K562 (cell line): Measurements from ENCODE around the gene ARL11. TPM values are rescaled to one million over a fixed set of nuclear protein-coding genes. Genes with fewer than 3 reads are reported as not detected.
A peak's percentile ranks its signal among the peaks of the same experiment; 100 is the strongest.

Experiments
- EP400 ChIP-seq: fragments of 450-650 bp; IDR thresholded peaks from 2 replicates; pipeline ENCODE4 v1.6.1; 2017; ENCODE audit warnings: antibody characterized with exemption, mild to moderate bottlenecking, moderate library complexity
- FOSL1 ChIP-seq: fragments of 200-800 bp; sonication (Bioruptor generic); conservative IDR thresholded peaks from 2 replicates; pipeline ENCODE4 v1.6.1; 2016; ENCODE audit warnings: missing genetic modification characterization, missing compliant biosample characterization
- PPARD ChIP-seq: fragments of 250-450 bp; sonication (Bioruptor Pico); IDR thresholded peaks from 2 replicates; pipeline ENCODE4 v1.8.0; 2022; ENCODE audit warnings: inconsistent platforms, mild to moderate bottlenecking, moderate library complexity
- ZNF507 ChIP-seq: conservative IDR thresholded peaks from 2 replicates; pipeline ENCODE4 v1.6.1; 2017; ENCODE audit warnings: missing genetic modification characterization, missing compliant biosample characterization
- polyA plus RNA-seq, 8 experiments: library from polyadenylated mRNA; depleted of rRNA in 4 of 8; stranded (reverse) in 5 of 8; unstranded in 3 of 8; fragments of >200 nt; fragmentation: Nextera tagmentation in 2 of 8; fragmentation: Illumina TruSeq in 1 of 8; extraction: Ambion mirVana in 2 of 8; extraction: Trizol in 1 of 8; gene quantifications; 2 replicates each; pipeline versions ENCODE4 v1.2.1 to v1.2.3, GENCODE V29; 2011 to 2014; ENCODE audit warnings: inconsistent platforms in 1 of 8, missing spikeins in 1 of 8
- total RNA-seq, 7 experiments: library from RNA; depleted of rRNA in 6 of 7; stranded (reverse); fragments of >200 nt in 6 of 7; fragmentation: Illumina TruSeq in 2 of 7; extraction: Trizol in 2 of 7; gene quantifications; 2 replicates each; pipeline versions ENCODE4 v1.2.1 to v1.2.3, GENCODE V29; 2011 to 2021; ENCODE audit warnings: low replicate concordance in 1 of 7
- TF ChIP-seq, protein P1 (sequence below): fragments of 200-600 bp; sonication (generic); IDR thresholded peaks from one replicate; pipeline ENCODE4 v1.6.1; 2012; ENCODE audit warnings: mild to moderate bottlenecking, low read depth, low read length, inconsistent platforms
- TF ChIP-seq, protein P2 (sequence below): sonication (generic); IDR thresholded peaks from 2 replicates; pipeline ENCODE4 v1.6.1; 2016
- TF ChIP-seq, protein P3 (sequence below): sonication (generic); formaldehyde crosslinking; IDR thresholded peaks from 2 replicates; pipeline ENCODE4 v1.8.0; 2022; ENCODE audit warnings: missing genetic modification reagents, mild to moderate bottlenecking, moderate library complexity, borderline replicate concordance
- TF ChIP-seq, protein P4 (sequence below): fragments of 250-450 bp; sonication (Bioruptor Pico); IDR thresholded peaks from 2 replicates; pipeline ENCODE4 v1.5.0; 2020; ENCODE audit warnings: mild to moderate bottlenecking, borderline replicate concordance
- TF ChIP-seq, protein P5 (sequence below): fragments of 450-650 bp; IDR thresholded peaks from 2 replicates; pipeline ENCODE4 v1.6.1; 2018; ENCODE audit warnings: mild to moderate bottlenecking, low read depth; ENCODE audit not compliant: partially characterized antibody

The ARL11 gene
- total and polyA plus RNA-seq, 9 of the 15 experiments (the other 6 are each of a cell fraction or from before 2014, with no cell fraction given), result 0.18 to 0.87 (median 0.45) TPM

DNA sequence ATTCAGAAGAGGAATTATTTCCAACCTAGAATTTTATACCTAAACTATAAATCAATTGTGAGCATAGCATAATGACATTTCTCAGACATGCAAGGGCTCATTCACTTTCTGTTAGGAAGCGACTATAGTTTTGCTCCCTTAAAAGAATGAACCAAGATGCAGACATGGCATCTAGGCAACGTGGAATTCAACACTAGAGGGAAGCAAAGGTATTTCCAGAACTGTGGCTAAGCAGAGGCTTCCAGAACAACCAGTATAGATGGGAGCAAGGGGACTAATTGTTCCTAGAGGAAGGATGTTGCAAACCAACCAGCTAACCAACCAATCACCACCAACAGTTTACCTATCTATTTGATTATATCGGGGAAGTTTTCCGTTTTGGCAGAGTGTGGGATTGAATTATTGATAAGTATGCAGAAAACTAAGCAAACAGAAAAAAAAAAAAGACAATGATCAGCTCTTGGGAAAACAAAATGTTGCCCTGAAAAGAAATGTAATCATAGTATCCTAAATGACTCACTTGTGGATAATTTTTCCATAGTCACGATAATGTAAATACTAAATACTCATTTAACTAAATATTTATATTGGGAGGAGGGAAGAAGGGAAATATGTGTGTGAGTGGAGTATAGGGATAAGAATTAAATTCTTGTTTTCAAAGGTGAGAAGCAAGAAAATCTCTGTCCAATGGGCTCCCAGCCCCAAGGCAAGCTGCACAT lies 21.1 kb downstream of the ARL11 start (continued):
- TF ChIP-seq, protein P1, sequence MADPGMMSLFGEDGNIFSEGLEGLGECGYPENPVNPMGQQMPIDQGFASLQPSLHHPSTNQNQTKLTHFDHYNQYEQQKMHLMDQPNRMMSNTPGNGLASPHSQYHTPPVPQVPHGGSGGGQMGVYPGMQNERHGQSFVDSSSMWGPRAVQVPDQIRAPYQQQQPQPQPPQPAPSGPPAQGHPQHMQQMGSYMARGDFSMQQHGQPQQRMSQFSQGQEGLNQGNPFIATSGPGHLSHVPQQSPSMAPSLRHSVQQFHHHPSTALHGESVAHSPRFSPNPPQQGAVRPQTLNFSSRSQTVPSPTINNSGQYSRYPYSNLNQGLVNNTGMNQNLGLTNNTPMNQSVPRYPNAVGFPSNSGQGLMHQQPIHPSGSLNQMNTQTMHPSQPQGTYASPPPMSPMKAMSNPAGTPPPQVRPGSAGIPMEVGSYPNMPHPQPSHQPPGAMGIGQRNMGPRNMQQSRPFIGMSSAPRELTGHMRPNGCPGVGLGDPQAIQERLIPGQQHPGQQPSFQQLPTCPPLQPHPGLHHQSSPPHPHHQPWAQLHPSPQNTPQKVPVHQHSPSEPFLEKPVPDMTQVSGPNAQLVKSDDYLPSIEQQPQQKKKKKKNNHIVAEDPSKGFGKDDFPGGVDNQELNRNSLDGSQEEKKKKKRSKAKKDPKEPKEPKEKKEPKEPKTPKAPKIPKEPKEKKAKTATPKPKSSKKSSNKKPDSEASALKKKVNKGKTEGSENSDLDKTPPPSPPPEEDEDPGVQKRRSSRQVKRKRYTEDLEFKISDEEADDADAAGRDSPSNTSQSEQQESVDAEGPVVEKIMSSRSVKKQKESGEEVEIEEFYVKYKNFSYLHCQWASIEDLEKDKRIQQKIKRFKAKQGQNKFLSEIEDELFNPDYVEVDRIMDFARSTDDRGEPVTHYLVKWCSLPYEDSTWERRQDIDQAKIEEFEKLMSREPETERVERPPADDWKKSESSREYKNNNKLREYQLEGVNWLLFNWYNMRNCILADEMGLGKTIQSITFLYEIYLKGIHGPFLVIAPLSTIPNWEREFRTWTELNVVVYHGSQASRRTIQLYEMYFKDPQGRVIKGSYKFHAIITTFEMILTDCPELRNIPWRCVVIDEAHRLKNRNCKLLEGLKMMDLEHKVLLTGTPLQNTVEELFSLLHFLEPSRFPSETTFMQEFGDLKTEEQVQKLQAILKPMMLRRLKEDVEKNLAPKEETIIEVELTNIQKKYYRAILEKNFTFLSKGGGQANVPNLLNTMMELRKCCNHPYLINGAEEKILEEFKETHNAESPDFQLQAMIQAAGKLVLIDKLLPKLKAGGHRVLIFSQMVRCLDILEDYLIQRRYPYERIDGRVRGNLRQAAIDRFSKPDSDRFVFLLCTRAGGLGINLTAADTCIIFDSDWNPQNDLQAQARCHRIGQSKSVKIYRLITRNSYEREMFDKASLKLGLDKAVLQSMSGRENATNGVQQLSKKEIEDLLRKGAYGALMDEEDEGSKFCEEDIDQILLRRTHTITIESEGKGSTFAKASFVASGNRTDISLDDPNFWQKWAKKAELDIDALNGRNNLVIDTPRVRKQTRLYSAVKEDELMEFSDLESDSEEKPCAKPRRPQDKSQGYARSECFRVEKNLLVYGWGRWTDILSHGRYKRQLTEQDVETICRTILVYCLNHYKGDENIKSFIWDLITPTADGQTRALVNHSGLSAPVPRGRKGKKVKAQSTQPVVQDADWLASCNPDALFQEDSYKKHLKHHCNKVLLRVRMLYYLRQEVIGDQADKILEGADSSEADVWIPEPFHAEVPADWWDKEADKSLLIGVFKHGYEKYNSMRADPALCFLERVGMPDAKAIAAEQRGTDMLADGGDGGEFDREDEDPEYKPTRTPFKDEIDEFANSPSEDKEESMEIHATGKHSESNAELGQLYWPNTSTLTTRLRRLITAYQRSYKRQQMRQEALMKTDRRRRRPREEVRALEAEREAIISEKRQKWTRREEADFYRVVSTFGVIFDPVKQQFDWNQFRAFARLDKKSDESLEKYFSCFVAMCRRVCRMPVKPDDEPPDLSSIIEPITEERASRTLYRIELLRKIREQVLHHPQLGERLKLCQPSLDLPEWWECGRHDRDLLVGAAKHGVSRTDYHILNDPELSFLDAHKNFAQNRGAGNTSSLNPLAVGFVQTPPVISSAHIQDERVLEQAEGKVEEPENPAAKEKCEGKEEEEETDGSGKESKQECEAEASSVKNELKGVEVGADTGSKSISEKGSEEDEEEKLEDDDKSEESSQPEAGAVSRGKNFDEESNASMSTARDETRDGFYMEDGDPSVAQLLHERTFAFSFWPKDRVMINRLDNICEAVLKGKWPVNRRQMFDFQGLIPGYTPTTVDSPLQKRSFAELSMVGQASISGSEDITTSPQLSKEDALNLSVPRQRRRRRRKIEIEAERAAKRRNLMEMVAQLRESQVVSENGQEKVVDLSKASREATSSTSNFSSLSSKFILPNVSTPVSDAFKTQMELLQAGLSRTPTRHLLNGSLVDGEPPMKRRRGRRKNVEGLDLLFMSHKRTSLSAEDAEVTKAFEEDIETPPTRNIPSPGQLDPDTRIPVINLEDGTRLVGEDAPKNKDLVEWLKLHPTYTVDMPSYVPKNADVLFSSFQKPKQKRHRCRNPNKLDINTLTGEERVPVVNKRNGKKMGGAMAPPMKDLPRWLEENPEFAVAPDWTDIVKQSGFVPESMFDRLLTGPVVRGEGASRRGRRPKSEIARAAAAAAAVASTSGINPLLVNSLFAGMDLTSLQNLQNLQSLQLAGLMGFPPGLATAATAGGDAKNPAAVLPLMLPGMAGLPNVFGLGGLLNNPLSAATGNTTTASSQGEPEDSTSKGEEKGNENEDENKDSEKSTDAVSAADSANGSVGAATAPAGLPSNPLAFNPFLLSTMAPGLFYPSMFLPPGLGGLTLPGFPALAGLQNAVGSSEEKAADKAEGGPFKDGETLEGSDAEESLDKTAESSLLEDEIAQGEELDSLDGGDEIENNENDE, result no peak
- TF ChIP-seq PPARD (CRISPR knock-in tag) (no peak), EP400 (no peak), FOSL1 (tag) (no peak), ZNF507 (tag) (no peak)
- TF ChIP-seq, protein P2, sequence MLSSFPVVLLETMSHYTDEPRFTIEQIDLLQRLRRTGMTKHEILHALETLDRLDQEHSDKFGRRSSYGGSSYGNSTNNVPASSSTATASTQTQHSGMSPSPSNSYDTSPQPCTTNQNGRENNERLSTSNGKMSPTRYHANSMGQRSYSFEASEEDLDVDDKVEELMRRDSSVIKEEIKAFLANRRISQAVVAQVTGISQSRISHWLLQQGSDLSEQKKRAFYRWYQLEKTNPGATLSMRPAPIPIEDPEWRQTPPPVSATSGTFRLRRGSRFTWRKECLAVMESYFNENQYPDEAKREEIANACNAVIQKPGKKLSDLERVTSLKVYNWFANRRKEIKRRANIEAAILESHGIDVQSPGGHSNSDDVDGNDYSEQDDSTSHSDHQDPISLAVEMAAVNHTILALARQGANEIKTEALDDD, result 0 out of 2 replicates have a peak, but pooled peaks have one; percentile 27
- TF ChIP-seq, protein P3, sequence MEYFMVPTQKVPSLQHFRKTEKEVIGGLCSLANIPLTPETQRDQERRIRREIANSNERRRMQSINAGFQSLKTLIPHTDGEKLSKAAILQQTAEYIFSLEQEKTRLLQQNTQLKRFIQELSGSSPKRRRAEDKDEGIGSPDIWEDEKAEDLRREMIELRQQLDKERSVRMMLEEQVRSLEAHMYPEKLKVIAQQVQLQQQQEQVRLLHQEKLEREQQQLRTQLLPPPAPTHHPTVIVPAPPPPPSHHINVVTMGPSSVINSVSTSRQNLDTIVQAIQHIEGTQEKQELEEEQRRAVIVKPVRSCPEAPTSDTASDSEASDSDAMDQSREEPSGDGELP (CRISPR knock-in tag), result no peak
- TF ChIP-seq, protein P4, sequence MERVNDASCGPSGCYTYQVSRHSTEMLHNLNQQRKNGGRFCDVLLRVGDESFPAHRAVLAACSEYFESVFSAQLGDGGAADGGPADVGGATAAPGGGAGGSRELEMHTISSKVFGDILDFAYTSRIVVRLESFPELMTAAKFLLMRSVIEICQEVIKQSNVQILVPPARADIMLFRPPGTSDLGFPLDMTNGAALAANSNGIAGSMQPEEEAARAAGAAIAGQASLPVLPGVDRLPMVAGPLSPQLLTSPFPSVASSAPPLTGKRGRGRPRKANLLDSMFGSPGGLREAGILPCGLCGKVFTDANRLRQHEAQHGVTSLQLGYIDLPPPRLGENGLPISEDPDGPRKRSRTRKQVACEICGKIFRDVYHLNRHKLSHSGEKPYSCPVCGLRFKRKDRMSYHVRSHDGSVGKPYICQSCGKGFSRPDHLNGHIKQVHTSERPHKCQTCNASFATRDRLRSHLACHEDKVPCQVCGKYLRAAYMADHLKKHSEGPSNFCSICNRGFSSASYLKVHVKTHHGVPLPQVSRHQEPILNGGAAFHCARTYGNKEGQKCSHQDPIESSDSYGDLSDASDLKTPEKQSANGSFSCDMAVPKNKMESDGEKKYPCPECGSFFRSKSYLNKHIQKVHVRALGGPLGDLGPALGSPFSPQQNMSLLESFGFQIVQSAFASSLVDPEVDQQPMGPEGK (CRISPR knock-in tag), result no peak
- TF ChIP-seq, protein P5, sequence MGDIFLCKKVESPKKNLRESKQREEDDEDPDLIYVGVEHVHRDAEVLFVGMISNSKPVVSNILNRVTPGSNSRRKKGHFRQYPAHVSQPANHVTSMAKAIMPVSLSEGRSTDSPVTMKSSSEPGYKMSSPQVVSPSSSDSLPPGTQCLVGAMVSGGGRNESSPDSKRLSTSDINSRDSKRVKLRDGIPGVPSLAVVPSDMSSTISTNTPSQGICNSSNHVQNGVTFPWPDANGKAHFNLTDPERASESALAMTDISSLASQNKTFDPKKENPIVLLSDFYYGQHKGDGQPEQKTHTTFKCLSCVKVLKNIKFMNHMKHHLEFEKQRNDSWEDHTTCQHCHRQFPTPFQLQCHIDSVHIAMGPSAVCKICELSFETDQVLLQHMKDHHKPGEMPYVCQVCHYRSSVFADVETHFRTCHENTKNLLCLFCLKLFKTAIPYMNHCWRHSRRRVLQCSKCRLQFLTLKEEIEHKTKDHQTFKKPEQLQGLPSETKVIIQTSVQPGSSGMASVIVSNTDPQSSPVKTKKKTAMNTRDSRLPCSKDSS, result no peak
